NCI-H2081 treated with DMSO at 0.1 percent for 48 hours (cell line): Measurements from ENCODE around the gene SLC39A12.

ENCODE experiments used
- DNase-seq: peaks from one replicate; lab custom pipeline; 2025; lab: John Stamatoyannopoulos, UW

SLC39A12 gene

DNA sequence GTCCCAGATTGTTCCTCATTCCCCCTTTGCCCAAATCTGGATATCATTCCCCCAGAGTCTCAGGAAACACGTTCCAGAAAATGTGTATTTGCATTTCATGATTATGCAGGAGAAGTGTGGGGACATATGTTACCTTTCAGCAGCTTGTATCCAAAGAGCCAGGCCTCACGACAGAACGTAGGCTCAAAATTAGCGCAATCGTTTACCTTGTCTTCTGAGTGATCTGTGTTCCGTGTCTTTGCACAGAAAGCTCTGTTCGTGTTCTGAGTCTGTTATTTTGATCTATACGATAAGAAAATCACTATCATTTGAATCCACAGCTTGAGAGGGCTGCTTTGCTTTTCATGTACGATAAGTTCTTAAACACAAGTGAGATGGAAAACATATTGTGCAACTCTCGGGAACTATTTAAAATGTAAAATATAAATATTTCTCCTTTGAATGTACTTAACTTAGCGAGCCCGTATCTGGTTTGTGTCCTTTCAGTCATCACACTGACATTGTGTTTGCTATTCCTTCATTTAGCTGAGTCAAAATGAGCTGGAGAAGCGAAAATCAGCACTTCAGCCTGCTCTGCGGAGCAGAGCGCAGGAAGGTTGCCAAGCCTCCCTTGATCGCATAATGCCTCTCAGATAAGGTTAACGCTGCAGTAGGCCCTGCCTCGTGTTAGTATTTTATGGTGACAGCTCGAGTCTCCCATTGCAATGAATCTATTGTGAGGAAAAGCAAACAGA, 108.3 kb downstream of the SLC39A12 start:
- no peak for DNase-seq

DNA sequence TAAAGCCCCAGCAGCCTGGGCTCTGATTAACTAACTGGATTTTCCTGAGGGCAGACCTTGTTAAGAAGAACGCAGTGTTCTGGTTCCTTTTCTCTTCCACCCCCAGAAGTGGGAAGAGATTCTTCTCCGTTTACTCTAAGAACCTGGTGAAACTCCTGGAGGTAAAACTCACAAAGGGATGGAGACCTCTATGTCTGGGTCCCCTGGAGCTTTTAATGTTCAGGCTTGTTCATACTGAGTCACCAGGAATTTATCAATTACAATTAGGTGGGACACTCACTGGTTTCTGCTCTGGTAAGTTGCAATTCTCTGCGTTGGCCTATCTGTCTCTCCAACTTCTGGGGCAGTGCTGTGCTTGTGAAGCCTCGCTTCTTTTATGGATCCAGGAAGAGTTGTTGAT, 115.2 kb downstream of the SLC39A12 start:
- no peak for DNase-seq

DNA sequence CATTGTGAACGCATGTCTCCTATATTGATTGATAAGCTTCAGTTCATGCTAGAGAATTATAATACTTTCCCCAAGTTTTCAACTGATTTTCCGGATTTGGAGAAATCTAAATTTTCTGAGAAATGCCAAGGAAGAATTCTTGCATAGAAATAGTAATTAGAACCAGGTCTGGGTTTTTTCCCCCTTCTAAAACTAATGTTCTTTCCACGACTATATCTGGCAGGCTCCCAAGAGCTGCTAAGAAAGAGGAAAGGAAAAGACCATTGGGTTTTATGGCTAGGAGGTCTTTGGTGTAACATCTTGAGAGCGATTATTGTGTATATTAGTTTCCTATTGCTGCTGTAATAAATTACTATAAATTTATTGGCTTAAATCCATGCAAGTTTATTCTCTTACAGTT, 116.7 kb downstream of the SLC39A12 start:
- no peak for DNase-seq

DNA sequence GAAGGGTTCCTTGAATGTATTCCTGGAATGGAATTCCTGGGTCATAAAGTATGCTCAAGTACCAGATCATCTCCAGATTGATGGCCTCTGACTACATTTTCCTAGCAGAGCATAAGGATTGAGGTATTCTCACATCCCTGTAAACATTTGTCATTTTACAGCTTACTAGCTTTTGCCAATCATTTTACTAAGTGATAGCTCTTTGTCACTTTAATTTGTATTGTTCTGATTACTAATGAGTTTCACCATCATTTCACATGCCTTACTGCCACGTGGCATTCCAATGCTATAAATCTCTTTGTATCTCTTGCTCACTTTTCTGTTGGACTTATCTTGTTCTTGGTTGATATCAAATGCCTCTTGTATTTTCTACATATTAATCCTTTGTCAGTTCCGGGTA, 119.9 kb downstream of the SLC39A12 start:
- no peak for DNase-seq

DNA sequence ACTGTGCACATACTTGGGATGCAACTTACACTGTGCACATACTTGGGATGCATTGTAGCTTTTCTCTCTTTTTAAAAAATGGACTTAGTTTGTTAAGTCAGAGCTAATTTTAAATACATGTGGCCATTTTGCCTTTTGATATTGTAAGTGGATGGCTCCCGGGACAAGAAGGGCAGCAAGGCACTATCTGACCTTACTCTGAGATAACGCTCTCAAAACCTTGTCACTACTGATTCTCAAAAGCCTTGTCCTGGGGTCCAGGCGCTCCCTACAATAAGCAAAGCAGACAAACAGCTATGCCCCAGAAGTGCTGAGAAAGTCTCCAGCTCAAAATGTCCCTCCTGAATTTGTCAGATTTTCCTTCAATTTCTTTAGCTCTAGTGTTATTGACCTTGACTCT, 121.6 kb downstream of the SLC39A12 start:
- no peak for DNase-seq

DNA sequence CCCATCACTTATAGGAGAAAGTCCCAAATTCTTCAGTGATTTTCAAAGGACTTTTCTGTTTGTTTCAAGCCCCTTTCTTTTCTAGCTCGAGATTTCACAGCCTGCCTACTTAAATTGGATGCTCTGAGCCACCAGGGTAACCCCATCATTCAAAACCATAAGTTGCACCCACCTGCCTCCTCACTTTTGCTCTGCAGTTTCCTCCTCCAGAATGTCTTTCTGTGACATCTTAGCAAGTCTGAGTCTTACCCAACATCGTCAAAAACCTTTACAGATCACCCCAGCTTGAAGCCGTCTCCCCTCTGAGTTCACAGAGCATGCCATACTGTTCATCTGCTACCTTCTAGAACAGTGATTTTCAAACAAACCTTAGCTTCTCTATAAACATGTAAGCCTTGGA, 124.2 kb downstream of the SLC39A12 start:
- no peak for DNase-seq

DNA sequence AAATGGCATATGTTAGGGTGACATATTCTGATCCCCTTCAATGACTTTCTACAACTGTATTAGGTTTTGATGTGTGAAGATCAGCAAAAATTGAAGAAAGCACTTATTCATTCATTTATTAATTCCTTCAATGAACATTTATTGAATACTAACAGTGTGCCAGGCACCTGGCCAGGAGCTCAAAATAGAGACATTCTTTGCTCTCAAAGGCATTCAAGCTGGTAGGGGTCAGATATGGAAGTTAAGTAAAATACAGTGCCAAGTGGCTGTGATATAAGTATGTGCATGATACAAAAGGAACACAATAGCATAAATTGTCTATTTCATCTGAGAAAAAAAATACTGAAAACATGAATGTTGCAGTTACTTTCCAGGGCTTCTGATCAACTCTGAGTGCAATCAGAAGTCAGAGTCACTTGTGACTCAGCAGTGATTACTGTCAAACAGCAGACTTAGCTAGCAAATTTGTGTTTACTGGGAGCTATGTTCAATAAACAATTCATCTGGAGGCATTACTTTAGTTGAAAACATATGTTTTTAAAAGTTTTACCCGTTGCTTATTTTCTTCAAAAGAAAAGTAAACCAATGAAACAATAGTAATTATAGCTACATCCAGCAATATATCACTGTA, 128.1 kb downstream of the SLC39A12 start:
- no peak for DNase-seq

DNA sequence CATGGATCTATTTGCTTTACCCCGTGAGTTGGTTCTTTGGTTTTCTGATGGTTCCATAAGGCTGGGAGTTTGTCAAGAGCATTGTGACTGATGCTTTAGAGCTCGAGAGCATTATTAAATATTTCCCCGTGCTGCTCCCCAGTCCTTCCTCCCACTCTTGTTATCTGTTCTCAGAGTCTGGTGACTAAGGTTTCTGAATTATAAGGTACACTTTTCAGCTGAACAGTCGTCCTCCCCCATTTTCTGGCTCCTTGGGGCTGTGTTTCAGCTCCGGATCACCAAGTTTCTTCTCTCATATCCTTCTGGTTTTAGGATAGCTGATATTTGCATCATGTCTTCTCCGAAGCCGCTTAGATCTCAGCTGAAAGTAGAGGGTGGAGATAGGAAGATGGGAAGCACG, 130.7 kb downstream of the SLC39A12 start:
- no peak for DNase-seq

DNA sequence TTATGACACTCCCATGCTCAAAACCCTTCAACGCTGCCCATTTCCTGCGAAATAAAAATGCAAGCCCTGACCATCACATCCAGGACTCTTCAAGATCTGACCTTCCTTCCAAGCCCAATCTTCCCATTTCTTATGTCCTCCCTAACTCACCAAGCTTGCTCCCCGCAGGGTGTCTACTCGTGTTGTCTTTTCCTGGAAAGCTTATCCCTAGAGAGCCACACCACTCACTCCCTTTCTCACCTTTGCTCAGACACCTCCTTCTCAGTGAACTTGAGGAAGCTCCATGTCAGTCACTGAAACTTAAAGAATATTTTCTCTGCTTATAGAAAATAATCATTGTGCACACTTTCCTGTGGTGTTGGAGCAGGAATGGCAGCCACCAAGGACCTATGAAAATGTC, 134.1 kb downstream of the SLC39A12 start:
- DNase-seq: no peak

DNA sequence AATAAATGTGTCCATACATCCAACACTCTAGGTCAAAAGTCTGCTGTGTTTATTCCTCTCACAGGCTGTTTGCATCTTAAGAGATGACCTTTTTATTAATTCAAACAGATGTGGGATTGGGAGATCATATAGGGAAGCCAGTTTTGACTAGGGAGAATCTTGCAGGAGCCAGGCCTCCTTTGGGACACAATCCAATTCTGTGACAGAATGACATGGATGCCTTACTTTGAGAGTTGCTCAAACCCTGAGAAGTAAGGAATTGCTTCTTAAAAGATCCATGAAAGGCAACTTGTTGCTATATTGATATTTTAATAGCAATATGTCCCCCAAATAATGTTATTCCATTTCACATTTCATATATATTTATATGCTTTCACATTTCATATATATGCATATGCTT, 135.0 kb downstream of the SLC39A12 start:
- DNase-seq: no peak

DNA sequence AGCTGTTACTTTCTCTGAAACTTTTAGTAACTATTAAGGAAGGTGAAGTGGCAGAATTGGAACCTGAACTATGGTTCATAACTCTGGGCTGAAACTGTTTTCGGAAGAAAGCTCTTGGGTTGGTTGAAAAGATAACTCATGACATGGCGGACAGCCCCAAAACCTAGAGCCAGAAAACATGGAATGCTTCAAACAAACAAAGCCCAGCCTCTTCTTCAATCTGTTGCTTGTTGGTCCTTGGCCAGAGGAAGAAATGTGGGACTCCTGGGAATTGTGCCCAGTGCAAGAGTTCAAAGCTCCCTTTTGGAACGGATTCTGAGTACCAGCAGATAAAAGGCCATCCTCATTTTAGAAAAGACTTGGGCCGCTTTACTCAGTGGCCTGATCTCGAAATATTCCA, 135.6 kb downstream of the SLC39A12 start:
- no peak for DNase-seq
